Coronary artery (tissue), 2 donors: Measurements from ENCODE around the gene LCA5.

Source experiments
- DNase-seq: peaks from one replicate; pipeline ENCODE4 v3.0.0-alpha.2; 2017; ENCODE audit warnings: low spot score
- H3K27ac ChIP-seq, 2 donors: fragments of 200-600 bp; sonication (generic); one replicate each; pipeline ENCODE4 v1.5.1; 2016 to 2019
- H3K4me3 ChIP-seq: fragments of 200-600 bp; sonication (generic); 2 replicates; pipeline ENCODE4 v1.5.1; 2016; ENCODE audit warnings: mild to moderate bottlenecking, moderate library complexity
- CTCF ChIP-seq: fragments of 200-600 bp; sonication (generic); IDR thresholded peaks from one replicate; pipeline ENCODE4 v1.5.1; 2019; ENCODE audit warnings: antibody characterized with exemption

Gene LCA5

GRCh38 chr6:79570129-79571029 is 33.1 kb upstream of the LCA5 start:
- Histone ChIP-seq H3K27ac (no peak overlapping the region), H3K4me3 (peak overlapping the region; percentile 34)
- peak; percentile 49 for TF ChIP-seq CTCF
- DNase-seq, result no peak

DNA sequence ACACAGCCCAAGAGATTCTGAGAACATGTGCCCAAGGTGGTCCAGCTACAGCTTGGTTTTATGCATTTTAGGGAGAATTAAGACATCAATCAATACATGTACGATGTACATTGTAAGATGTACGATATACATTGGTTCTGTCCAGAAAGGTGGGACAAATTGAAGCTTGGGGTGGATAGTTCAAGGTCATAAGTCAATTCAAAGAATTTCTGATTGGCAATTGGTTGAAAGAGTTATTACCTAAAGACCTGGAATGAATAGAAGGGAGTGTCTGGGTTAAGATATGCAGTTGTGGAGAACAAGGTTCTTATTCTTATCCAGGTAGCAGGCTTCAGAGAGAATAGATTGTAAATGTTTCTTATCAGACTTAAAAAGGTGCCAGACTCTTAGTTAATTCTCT is 31.8 kb upstream of the LCA5 start:
- DNase-seq, result no peak
- no peak overlapping the region for H3K4me3 ChIP-seq
- no peak for TF ChIP-seq CTCF
- no peak overlapping the region for H3K27ac ChIP-seq

- no peak overlapping the region for H3K4me3 ChIP-seq
- no peak for TF ChIP-seq CTCF
- DNase-seq, result no peak
- H3K27ac ChIP-seq, result no peak overlapping the region
These were observed 27.4 kb upstream of the LCA5 start for GRCh38 chr6:79564636-79565035.

DNA sequence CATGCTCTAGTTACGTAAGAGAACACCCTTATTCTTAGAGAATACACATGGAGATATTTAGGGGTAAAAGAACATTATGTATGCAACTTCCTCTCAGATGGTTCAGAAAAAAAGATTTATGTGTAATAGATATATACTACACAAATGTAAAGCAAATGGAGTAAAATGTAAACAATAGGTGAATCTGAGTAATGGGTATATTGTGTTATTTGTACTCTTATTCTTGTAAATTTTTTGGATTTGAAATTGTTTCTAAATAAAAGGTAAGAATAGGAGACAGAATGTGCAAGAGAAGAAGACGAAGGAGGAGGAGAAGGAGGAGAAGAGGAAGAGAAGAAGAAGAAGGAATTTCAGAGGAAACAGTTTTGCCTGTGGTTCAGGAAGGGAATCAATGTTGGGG is 22.5 kb upstream of the LCA5 start:
- no peak for DNase-seq
- Histone ChIP-seq H3K27ac (no peak overlapping the region), H3K4me3 (no peak overlapping the region)
- no peak for TF ChIP-seq CTCF

DNA sequence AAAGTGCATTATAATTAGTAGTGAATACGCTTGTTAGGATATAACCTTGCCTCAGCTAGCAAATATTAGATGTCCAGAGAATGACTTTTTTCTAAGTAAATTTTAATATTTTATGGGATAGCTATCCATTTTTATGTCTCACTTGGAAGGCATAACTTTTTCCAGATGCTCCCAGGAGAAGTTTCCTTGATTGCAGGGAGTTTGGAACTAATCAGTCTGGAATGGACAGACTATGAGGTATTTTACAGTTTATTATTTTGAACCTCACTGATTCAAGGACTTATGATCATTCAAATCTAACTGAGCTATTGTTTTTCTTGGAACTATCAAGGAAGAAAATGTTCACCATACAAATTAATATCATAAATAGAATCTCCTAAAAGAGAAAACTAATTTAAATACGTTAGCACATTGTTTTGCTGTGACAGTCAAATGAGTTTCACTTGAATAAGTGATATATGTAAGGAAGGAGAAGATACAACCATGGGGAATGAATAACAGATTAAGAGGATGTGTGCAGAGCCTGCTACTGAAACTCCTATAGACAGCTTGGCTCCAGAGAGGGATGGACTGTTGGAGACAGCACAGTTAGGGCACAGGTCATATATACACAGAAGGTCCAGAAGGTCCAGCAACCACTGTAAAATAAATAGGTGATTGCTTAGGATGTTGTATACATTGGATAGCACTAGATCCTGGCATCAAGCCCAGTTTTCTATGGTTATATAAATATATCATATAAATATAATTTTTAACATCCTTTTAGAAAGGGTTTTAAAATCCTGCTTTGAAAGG is 20.6 kb upstream of the LCA5 start:
- no peak overlapping the region for H3K27ac ChIP-seq
- no peak overlapping the region for H3K4me3 ChIP-seq
- no peak for TF ChIP-seq CTCF
- no peak for DNase-seq

DNA sequence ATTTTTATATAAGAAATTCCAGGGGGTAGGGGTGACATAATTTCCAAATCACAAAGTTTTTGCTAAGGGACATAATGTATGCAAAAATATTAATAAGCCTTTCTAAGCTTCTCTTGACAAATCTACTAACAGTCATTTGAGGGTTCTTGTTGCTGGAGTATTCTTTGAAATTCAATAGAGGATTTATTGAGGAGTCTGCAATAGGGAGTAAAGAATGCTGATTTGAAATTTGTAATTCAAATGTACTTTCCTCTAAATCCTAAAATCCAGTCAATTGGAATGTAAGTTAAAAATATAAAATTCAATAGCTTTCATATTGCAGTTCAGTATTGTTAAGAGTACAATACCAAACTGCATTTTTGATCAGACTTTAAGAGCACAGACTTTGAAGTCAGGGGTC is 17.1 kb upstream of the LCA5 start:
- no peak for TF ChIP-seq CTCF
- no peak overlapping the region for H3K27ac ChIP-seq
- no peak overlapping the region for H3K4me3 ChIP-seq
- no peak for DNase-seq
